ENCODE results near the gene RIPOR3.

RIPOR3 gene

GRCh38 chr20:50567860-50568548, 123.3 kb downstream of the RIPOR3 start:
- no peak for DNase-seq

GRCh38 chr20:50565871-50566270, 125.5 kb downstream of the RIPOR3 start:
- no peak for DNase-seq

- no peak for DNase-seq
Measured at GRCh38 chr20:50565383-50565782, 126.0 kb downstream of the RIPOR3 start.

- no peak for DNase-seq
Measured at GRCh38 chr20:50563133-50563944, 128.0 kb downstream of the RIPOR3 start.

- DNase-seq = no peak
Measured at GRCh38 chr20:50562262-50562701, 129.1 kb downstream of the RIPOR3 start.

- no peak for DNase-seq
Measured at GRCh38 chr20:50561379-50562078, 129.8 kb downstream of the RIPOR3 start.

- no peak for DNase-seq
Measured at GRCh38 chr20:50560867-50561266, 130.5 kb downstream of the RIPOR3 start.

GRCh38 chr20:50559856-50560638, 131.3 kb downstream of the RIPOR3 start:
- no peak for DNase-seq

- DNase-seq = no peak
Measured at GRCh38 chr20:50559149-50559548, 132.2 kb downstream of the RIPOR3 start.

- no peak for DNase-seq
Measured at GRCh38 chr20:50558483-50558925, 132.8 kb downstream of the RIPOR3 start.

GRCh38 chr20:50557549-50558134, 133.7 kb downstream of the RIPOR3 start:
- no peak for DNase-seq

- DNase-seq = no peak
Measured at GRCh38 chr20:50555662-50556061, 135.7 kb downstream of the RIPOR3 start.

GRCh38 chr20:50554694-50555579, 136.4 kb downstream of the RIPOR3 start:
- DNase-seq = no peak

GRCh38 chr20:50552979-50553378, 138.4 kb downstream of the RIPOR3 start:
- DNase-seq = no peak

- DNase-seq = no peak
Measured at GRCh38 chr20:50551288-50551687, 140.1 kb downstream of the RIPOR3 start.

- DNase-seq = no peak
Measured at GRCh38 chr20:50550531-50550930, 140.8 kb downstream of the RIPOR3 start.

- no peak for DNase-seq
Measured at GRCh38 chr20:50548396-50548795, 142.9 kb downstream of the RIPOR3 start.

- DNase-seq = no peak
Measured at GRCh38 chr20:50547964-50548363, 143.4 kb downstream of the RIPOR3 start.

- DNase-seq = no peak
Measured at GRCh38 chr20:50546729-50547314, 144.5 kb downstream of the RIPOR3 start.

- no peak for DNase-seq
Measured at GRCh38 chr20:50545126-50545525, 146.2 kb downstream of the RIPOR3 start.

GRCh38 chr20:50543326-50543725, 148.0 kb downstream of the RIPOR3 start:
- DNase-seq = no peak

Measured in cortex of kidney (tissue), 1 donor.